ENCODE measurements around the gene CCSAP.

Gene CCSAP

DNA sequence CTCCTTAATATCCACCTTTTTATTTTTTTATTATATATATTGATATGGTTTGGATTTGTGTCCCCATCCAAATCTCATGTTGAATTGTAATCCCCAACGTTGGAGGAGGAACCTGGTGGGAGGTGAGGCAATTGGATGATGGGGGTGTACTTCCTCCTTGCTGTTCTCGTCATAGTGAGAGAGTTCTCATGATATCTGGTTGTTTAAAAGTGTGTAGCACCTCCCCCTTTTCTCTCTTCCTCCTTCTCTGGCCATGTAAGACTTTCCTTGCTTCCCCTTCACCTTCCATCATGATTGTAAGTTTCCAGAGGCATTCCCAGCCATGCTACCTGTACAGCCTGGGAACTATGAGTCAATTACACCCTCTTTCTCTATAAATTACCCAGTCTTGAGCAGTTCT lies 22.7 kb upstream of the CCSAP start:
- DNase-seq (ENCODE audit: low read depth in 1 of 2, low spot score in 1 of 2), result peak; percentile 73 to 77
- Histone ChIP-seq H3K27ac (replicated peaks) (no peak overlapping the region), H3K4me3 (replicated peaks; ENCODE audit: insufficient read depth, low read length) (no peak overlapping the region), H3K27me3 (ENCODE audit: insufficient read depth, poor library complexity, severe bottlenecking) (peaks cover 4% of the 10 kb centered on the region)
- TF ChIP-seq, protein P1, sequence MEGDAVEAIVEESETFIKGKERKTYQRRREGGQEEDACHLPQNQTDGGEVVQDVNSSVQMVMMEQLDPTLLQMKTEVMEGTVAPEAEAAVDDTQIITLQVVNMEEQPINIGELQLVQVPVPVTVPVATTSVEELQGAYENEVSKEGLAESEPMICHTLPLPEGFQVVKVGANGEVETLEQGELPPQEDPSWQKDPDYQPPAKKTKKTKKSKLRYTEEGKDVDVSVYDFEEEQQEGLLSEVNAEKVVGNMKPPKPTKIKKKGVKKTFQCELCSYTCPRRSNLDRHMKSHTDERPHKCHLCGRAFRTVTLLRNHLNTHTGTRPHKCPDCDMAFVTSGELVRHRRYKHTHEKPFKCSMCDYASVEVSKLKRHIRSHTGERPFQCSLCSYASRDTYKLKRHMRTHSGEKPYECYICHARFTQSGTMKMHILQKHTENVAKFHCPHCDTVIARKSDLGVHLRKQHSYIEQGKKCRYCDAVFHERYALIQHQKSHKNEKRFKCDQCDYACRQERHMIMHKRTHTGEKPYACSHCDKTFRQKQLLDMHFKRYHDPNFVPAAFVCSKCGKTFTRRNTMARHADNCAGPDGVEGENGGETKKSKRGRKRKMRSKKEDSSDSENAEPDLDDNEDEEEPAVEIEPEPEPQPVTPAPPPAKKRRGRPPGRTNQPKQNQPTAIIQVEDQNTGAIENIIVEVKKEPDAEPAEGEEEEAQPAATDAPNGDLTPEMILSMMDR (IDR thresholded peaks at IDR 0.05; ENCODE audit: insufficient read depth, low read length), result no peak
- TF ChIP-seq, protein P2, sequence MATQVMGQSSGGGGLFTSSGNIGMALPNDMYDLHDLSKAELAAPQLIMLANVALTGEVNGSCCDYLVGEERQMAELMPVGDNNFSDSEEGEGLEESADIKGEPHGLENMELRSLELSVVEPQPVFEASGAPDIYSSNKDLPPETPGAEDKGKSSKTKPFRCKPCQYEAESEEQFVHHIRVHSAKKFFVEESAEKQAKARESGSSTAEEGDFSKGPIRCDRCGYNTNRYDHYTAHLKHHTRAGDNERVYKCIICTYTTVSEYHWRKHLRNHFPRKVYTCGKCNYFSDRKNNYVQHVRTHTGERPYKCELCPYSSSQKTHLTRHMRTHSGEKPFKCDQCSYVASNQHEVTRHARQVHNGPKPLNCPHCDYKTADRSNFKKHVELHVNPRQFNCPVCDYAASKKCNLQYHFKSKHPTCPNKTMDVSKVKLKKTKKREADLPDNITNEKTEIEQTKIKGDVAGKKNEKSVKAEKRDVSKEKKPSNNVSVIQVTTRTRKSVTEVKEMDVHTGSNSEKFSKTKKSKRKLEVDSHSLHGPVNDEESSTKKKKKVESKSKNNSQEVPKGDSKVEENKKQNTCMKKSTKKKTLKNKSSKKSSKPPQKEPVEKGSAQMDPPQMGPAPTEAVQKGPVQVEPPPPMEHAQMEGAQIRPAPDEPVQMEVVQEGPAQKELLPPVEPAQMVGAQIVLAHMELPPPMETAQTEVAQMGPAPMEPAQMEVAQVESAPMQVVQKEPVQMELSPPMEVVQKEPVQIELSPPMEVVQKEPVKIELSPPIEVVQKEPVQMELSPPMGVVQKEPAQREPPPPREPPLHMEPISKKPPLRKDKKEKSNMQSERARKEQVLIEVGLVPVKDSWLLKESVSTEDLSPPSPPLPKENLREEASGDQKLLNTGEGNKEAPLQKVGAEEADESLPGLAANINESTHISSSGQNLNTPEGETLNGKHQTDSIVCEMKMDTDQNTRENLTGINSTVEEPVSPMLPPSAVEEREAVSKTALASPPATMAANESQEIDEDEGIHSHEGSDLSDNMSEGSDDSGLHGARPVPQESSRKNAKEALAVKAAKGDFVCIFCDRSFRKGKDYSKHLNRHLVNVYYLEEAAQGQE (IDR thresholded peaks at IDR 0.05; ENCODE audit: insufficient replicate concordance, low read depth), result no peak
- no peak for TF ChIP-seq GABPA (IDR thresholded peaks at IDR 0.05; ENCODE audit: low read depth)
- no peak; the same call in 1 of the 2 replicates for TF ChIP-seq SPI1 (IDR thresholded peaks at IDR 0.05; ENCODE audit: borderline replicate concordance, low read depth)
- no peak for TF ChIP-seq POLR2AphosphoS5 (IDR thresholded peaks at IDR 0.05; ENCODE audit: low read depth)

DNA sequence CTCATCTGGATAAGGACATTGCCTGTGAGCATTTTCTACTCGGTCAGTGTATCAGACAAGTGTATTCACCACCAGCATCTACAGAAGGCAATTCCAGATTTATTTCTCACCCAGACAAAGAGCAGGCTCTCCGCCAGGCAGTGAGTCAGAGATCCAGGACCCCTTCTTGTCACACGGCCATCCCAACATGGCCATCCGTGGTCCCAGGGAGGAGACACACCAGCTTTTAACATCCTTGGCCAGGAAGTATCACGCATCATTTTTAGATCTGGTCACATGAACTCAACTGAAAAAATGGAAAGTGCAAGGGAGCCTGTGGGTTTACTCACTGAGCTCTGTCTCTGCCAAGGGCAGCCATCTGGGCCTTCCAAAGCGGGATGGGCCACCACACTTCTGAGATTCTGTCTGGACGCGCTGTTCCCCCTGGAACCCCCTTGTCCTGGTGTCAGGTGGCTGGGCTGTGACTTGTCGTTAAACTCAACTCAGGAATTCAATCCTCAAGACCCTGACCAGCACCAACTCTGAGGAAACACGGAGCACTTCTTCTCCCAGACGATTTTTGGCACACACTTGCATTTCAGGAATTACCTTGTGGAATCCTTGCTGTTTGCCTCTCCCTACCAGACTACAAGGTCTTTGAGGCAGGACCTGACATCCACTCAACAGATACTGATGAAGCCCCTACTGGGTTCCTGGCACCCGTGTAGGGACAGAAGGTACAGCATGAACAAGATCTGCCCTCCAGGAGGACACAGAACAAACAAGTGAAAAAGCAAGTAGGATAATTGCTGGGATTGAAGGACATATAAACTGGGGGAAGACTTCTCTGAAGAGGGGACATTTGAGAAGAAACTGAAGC lies 21.6 kb upstream of the CCSAP start:
- Histone ChIP-seq H3K27ac (replicated peaks) (no peak overlapping the region), H3K27me3 (ENCODE audit: insufficient read depth, poor library complexity, severe bottlenecking) (no peaks in the 10 kb centered on the region), H3K4me3 (replicated peaks; ENCODE audit: insufficient read depth, low read length) (no peak overlapping the region)
- no peak for DNase-seq (ENCODE audit: low read depth in 1 of 2, low spot score in 1 of 2)
- TF ChIP-seq GABPA (IDR thresholded peaks at IDR 0.05; ENCODE audit: low read depth) (no peak), SPI1 (IDR thresholded peaks at IDR 0.05; ENCODE audit: borderline replicate concordance, low read depth) (no peak), POLR2AphosphoS5 (IDR thresholded peaks at IDR 0.05; ENCODE audit: low read depth) (no peak)
- TF ChIP-seq, protein P1 (IDR thresholded peaks at IDR 0.05; ENCODE audit: insufficient read depth, low read length), result no peak
- TF ChIP-seq, protein P2 (IDR thresholded peaks at IDR 0.05; ENCODE audit: insufficient replicate concordance, low read depth), result no peak

DNA sequence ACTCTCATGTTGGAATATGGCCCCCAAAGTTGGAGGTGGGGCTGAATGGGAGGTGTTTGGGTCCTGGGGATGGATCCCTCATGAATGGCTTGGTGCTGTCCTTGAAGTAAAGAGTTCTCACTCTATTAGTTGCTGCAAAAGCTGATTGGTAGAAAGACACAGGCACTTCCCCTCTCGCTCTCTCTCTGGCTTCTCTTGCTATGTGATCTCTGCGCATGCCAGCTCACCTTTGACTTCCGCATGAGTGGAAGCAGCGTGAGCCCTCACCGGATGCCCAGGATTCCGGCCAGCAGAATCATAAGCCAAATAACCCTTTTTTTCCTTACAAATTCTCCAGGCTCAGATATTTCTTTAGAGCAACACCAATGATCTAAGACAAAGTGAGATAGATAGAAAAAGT lies 20.9 kb upstream of the CCSAP start:
- H3K27ac ChIP-seq (replicated peaks), result no peak overlapping the region
- H3K4me3 ChIP-seq (replicated peaks; ENCODE audit: insufficient read depth, low read length), result no peak overlapping the region
- TF ChIP-seq, protein P2 (IDR thresholded peaks at IDR 0.05; ENCODE audit: insufficient replicate concordance, low read depth), result no peak
- TF ChIP-seq, protein P1 (IDR thresholded peaks at IDR 0.05; ENCODE audit: insufficient read depth, low read length), result no peak
- TF ChIP-seq POLR2AphosphoS5 (IDR thresholded peaks at IDR 0.05; ENCODE audit: low read depth) (no peak), GABPA (IDR thresholded peaks at IDR 0.05; ENCODE audit: low read depth) (no peak), SPI1 (IDR thresholded peaks at IDR 0.05; ENCODE audit: borderline replicate concordance, low read depth) (no peak)
- no peak for DNase-seq (ENCODE audit: low read depth in 1 of 2, low spot score in 1 of 2)
- H3K27me3 ChIP-seq (ENCODE audit: insufficient read depth, poor library complexity, severe bottlenecking), result no peaks in the 10 kb centered on the region

Data from HL-60 (cell line).